A549 treated with DMSO at 1 μM for 4 hours (cell line): ENCODE results near the gene MLKL. TPM values are rescaled to one million over a fixed set of nuclear protein-coding genes. Genes with fewer than 3 reads are reported as not detected.

Experiments
- total RNA-seq: library from RNA; stranded (reverse); fragments of 200-300 nt; extraction: Qiagen RNA extraction; gene quantifications from 5 replicates; pipeline ENCODE4 v1.2.3, GENCODE V29; 2022; ENCODE audit warnings: low read depth

Gene MLKL
- 22.8 to 28.0 TPM (median 25.6 TPM) in 5 replicates for total RNA-seq

DNA sequence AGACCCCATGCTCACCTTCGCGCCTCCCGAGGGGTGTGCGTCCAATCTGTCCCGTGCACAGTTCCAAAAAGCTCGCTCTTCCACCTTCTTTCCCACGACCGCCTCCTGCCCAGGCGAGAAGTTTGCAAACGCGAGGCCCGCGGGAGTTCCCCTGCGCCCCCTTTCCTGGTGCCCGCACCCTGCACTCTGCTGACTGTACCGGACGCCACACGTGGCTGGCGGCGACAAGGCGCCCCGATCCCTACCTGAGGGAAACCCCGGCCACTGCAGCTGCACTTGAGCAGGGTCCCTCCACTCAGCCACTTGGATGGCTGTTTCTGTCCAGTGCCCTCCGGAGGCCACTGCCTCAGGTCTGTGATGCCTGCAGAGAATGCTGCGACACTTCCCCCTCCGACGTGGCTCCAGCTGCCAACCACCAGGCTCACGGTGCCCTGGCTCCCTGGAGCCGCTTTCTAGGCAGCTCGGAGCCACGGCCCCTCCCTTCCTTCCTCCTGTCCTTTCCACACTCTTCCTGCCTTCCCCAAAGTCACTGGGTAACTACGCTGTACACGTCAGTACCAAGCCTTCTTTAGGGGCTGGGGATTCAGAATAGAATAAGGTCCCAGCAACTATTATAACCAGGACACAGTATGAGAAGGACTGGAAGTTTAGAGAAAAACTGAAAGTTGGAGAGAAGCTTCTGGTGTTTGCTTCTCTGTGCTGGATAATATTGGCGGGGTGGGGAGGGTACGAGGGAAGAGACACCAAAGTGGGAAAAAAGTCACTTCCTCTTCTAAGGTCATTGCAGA, at the start of gene MLKL:
TSS of gene MLKL (minus strand) at position 425 of the 788 bp plus-strand sequence. CDS start 5,105 bp downstream, outside the sequence.

DNA sequence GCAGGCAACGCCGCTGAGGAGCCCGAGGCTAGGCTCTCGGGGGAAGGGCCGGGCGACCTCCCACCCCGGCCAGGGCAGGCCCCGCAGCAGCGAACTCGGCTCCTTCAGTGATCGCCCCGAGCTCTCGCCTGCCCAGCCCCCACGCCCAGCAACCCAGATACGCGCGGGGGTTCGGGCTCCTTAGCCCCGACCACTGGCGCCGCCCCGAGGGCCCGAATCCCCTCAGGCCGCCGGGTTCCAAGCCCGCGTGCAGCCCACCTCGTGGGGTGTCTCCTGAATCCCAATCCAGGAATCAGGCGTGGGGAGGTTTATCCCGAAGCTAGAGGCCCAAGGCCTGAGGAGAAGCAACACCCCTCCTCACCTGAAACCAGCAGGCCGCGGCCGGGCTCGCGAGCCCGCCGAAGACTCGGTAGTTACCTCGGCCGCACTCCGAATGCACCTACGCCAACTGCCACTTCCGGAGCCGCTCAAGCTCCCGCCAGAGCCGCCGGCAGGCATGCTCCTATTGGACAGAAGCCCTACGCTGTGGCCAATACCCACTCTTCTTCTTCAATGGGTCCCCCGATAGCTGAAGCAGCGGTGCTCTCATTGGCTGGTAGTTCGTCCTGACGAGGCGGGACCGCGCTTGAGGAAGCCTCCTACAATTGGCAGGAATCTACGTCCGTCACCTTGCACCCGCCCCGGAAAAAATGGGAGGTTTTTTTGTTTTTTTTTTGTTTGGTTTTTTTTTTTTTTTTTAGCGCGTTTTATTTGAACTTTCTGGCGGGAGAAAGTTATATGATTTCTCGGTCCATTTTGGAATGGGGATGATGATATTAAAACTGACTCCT, 34.0 kb downstream of the MLKL start, which contains the start of gene RFWD3:
TSS of gene RFWD3 (minus strand) at position 453 of the 830 bp plus-strand sequence. CDS start 5,428 bp downstream, outside the sequence.

Other genes starting within 250 kb of the MLKL start
- 45.3 to 55.1 TPM (median 53.1 TPM) in 5 replicates for gene GLG1, start 93.7 kb downstream of the MLKL start, total RNA-seq
- gene RFWD3, start 34.0 kb downstream of the MLKL start, total RNA-seq = 39.8 to 46.0 TPM (median 44.4 TPM) in 5 replicates
- gene FA2H, start 74.0 kb upstream of the MLKL start, total RNA-seq = 30.8 to 39.8 TPM (median 33.6 TPM) in 5 replicates